ENCODE measurements around the gene TBC1D32. TPM values are rescaled to one million over a fixed set of nuclear protein-coding genes. Genes with fewer than 3 reads are reported as not detected.
"Not testable (repeated sequence)": the region's sequence is repeated elsewhere in the genome, so short reads cannot be mapped to it uniquely, and the experiment has no call there.

The TBC1D32 gene
- total RNA-seq, 4 donors from 2014 or later = 16.5 to 29.2 (median 27.0) TPM

DNA sequence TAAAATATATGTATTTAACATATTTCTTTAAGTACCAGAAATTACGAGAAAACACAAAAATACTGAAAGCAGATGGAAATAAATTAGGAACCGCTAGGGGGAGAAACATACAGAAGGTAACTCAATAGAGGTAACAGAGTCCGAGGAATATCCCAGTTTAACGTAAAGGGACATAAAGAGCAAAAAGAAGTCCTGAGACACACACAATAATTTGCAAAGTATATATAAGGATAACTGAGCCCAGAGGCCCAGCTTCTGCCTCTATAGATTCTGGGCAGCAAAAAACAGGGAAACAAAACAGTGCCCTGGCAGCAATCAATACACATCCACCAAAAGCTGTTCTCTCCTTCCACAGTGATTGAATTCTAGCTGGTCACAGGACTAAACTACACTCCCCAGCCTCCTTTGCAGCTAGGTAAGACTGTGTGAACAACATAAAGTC lies 15.1 kb downstream of the TBC1D32 start:
- Histone ChIP-seq H3K4me3 (no peak overlapping the region), H3K9me3 (no peaks in the 10 kb centered on the region), H3K36me3 (peaks cover 0 to 5% (median 0%) of the 10 kb centered on the region in 3 donors), H3K4me1 (no peaks in the 10 kb centered on the region), H3K27ac (no peak overlapping the region), H3K27me3 (no peaks in the 10 kb centered on the region)
- DNase-seq = no peak
- TF ChIP-seq, protein P1, sequence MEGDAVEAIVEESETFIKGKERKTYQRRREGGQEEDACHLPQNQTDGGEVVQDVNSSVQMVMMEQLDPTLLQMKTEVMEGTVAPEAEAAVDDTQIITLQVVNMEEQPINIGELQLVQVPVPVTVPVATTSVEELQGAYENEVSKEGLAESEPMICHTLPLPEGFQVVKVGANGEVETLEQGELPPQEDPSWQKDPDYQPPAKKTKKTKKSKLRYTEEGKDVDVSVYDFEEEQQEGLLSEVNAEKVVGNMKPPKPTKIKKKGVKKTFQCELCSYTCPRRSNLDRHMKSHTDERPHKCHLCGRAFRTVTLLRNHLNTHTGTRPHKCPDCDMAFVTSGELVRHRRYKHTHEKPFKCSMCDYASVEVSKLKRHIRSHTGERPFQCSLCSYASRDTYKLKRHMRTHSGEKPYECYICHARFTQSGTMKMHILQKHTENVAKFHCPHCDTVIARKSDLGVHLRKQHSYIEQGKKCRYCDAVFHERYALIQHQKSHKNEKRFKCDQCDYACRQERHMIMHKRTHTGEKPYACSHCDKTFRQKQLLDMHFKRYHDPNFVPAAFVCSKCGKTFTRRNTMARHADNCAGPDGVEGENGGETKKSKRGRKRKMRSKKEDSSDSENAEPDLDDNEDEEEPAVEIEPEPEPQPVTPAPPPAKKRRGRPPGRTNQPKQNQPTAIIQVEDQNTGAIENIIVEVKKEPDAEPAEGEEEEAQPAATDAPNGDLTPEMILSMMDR (IDR thresholded peaks at IDR 0.05) = peak in 4 of 6 experiments; percentile 13 to 52 (median 49)
- no peak for TF ChIP-seq POLR2A (IDR thresholded peaks at IDR 0.05)

DNA sequence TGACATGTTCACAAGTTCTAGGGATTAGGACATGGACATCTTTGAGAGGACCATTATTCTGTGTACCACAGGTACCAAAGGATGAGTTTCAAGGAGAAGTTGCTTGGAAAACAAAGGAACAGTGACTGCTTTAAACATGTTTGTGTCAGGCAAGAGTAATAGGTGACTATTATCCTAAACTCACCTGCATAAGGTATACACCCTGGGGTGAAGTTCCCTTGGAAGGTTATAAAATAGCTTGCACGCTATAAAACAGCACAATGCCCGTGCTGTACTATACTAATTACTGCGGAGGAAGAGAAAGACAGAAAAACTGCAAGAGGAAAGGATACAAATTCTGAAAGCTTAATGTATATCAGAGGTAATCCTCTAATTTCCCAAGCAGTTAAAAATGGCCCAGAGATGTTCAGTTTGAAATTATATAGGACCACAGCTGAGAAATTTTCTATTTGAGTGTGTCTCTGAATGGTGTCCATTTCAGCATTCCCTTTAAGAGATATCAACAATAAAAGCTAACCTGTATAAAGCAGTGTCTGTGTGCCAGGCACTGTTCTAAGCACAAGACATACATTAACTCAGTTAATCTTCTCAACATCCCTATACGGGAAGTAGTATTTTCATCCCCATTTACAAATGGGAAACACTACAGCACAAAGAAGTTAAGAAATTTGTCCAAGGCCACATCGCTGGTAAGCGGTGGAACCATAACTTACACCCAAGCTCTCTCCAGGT lies 19.7 kb downstream of the TBC1D32 start:
- peak overlapping the region in 2 of 4 donors; percentile 11 to 75 for H3K27ac ChIP-seq
- no peaks in the 10 kb centered on the region for H3K9me3 ChIP-seq
- TF ChIP-seq, protein P1 (IDR thresholded peaks at IDR 0.05) = no peak
- TF ChIP-seq POLR2A (IDR thresholded peaks at IDR 0.05) = no peak
- no peak overlapping the region for H3K4me3 ChIP-seq
- H3K27me3 ChIP-seq = no peaks in the 10 kb centered on the region
- H3K36me3 ChIP-seq = no peaks in the 10 kb centered on the region
- H3K4me1 ChIP-seq = no peaks in the 10 kb centered on the region
- no peak for DNase-seq

DNA sequence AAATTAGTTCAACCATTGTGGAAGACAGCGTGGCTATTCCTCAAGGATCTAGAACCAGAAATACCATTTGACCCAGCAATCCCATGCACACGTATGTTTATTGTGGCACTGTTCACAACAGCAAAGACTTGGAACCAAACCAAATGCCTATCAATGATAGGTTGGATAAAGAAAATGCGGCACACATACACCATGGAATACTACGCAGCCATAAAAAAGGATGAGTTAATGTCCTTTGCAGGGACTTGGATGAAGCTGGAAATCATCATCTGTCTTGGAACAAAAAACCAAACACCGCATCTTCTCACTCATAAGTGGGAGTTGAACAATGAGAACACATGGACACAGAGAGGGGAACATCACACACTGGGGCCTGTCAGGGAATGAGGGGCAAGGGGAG lies 22.5 kb downstream of the TBC1D32 start:
- H3K27ac ChIP-seq, H3K9me3 ChIP-seq, DNase-seq, H3K4me1 ChIP-seq, H3K27me3 ChIP-seq, H3K36me3 ChIP-seq, H3K4me3 ChIP-seq: not testable (repeated sequence)

DNA sequence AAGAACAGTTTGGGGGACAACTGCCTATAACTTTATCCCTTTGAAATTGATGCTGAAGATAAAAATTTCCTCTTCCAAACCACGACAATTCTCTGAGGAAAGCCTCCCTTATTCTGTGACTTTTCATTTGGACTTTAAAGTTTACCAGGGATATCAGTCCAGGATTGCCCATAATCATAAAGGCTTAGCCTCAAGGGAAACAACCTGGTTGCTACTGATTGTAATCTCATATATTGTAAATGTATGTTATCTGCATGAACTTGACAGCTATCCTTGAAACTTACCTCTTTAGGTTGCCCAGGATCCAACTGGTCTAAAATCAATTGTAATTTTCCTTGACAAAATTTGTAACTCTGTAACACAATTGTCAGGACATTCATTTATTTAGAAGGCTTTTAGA lies 23.8 kb downstream of the TBC1D32 start:
- H3K27ac ChIP-seq = no peak overlapping the region
- DNase-seq = no peak
- TF ChIP-seq POLR2A (IDR thresholded peaks at IDR 0.05) = no peak
- no peaks in the 10 kb centered on the region for H3K4me1 ChIP-seq
- H3K27me3 ChIP-seq = no peaks in the 10 kb centered on the region
- H3K9me3 ChIP-seq = no peaks in the 10 kb centered on the region
- H3K36me3 ChIP-seq = no peaks in the 10 kb centered on the region
- H3K4me3 ChIP-seq = no peak overlapping the region

DNA sequence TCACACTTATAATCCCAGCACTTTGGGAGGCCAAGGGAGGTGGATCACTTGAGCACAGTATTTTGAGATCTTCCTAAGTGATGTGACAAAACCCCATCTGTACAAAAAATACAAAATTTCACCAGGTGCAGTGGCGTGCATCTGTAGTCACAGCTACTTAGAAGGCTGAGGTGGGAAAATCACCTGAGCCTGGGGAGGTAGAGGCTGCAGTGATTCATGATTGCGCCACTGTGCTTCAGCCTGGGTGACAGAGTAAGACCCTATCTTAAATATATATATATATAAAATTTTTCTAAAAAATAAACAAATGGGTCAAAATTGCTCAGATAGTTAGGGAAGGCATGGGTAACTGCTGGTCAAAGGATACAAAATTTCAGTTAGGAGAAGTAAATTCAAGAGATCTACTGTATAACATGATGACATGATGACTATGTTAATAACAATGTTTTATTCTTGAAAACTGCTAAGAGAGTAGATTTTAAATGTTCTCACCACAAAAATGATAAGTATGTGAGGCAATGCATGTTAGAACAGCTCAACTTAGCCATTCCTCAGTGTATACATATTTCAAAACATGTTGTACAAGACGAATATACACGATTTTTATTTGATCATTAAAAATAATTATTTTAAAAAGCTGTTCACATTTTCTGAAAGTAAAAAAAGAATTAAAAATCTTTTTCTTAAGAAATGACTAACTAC lies 24.4 kb downstream of the TBC1D32 start:
- H3K4me1 ChIP-seq = no peaks in the 10 kb centered on the region

DNA sequence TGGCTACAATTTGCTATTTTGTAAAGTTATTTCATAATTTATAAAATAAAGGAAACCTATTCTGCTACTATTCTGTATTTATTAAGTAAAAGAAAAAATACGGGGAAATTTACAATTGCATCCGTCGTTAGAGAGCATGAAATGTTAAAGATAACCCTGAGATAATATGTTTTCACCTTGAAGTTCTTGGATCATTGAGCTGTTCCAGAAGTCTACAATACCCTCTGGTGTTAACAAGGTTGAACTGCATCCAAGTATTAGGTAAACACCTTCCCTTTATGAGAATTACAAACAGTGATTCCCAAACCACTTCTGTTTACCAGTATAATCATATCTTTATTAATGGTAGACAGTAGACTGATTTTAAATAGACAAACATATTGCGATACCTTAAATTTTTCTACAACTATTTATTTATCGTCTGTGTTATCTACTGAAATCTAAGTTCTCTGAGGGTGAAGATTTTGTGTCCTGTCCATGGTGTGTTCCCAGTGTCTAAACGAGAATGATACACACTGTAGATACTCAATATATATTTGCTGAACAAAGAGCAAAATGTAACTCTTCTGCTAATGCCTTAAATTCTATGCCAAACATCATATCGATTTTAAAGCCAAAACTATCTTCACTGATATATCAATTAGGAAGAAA lies 28.2 kb downstream of the TBC1D32 start:
- TF ChIP-seq, protein P1 (IDR thresholded peaks at IDR 0.05) = peak in 4 of 6 experiments; percentile 43 to 83 (median 82)
- TF ChIP-seq POLR2A (IDR thresholded peaks at IDR 0.05) = no peak
- Histone ChIP-seq H3K9me3 (no peaks in the 10 kb centered on the region), H3K4me3 (no peak overlapping the region), H3K27ac (no peak overlapping the region), H3K4me1 (no peaks in the 10 kb centered on the region), H3K27me3 (no peaks in the 10 kb centered on the region), H3K36me3 (no peaks in the 10 kb centered on the region)
- DNase-seq = no peak

More for the DNA sequence above, 24.4 kb downstream of the TBC1D32 start:
- H3K27me3 ChIP-seq = no peaks in the 10 kb centered on the region
- no peak for DNase-seq
- H3K36me3 ChIP-seq = no peaks in the 10 kb centered on the region
- TF ChIP-seq POLR2A (IDR thresholded peaks at IDR 0.05) = no peak
- TF ChIP-seq, protein P1 (IDR thresholded peaks at IDR 0.05) = no peak
- no peak overlapping the region for H3K4me3 ChIP-seq
- H3K27ac ChIP-seq = no peak overlapping the region
- H3K9me3 ChIP-seq = no peaks in the 10 kb centered on the region
